Naive thymus-derived CD8-positive, alpha-beta T cell (primary cell): Measurements from ENCODE around the gene CELF5. TPM values are rescaled to one million over a fixed set of nuclear protein-coding genes. Genes with fewer than 3 reads are reported as not detected.
"Not testable (repeated sequence)": the region's sequence is repeated elsewhere in the genome, so short reads cannot be mapped to it uniquely, and the experiment has no call there.

Experiments
- ATAC-seq, 2 donors: fragments of 150-1000 bp; cut with Tn5 transposase in 1 of 2; sonication (Bioruptor Pico), chemical (Tn5 transposase) in 1 of 2; 1 replicate in 1 of 2; 2 replicates in 1 of 2; pipeline ENCODE4 v1.10.0; 2021; ENCODE audit warnings: mild to moderate bottlenecking in 2 of 2, moderate library complexity in 2 of 2
- POLR2A ChIA-PET: fragments of 350-600 bp; sonication (Branson Sonifier 250); formaldehyde crosslinking; loops from one replicate; lab custom pipeline; 2021; ENCODE audit warnings: antibody characterized with exemption; lab: Charles Lee
- DNase-seq, 10 donors: peaks; one replicate each; pipeline versions ENCODE4 v3.0.0 to v3.0.0-alpha.2; 2020 to 2022
- H3K27ac Mint-ChIP-seq, 10 donors: one replicate each; pipeline ENCODE4 v1.8.0; 2020 to 2022; ENCODE audit warnings: mild to moderate bottlenecking in 10 of 10, mixed read lengths in 10 of 10, moderate library complexity in 4 of 10, inconsistent platforms in 1 of 10
- H3K27me3 Mint-ChIP-seq, 5 donors: one replicate each; pipeline ENCODE4 v1.8.0; 2021 to 2022; ENCODE audit warnings: mixed read lengths in 5 of 5
- H3K36me3 Mint-ChIP-seq, 3 donors: one replicate each; pipeline ENCODE4 v1.8.0; 2020 to 2022; ENCODE audit warnings: mixed read lengths in 3 of 3, mild to moderate bottlenecking in 2 of 3, inconsistent platforms in 1 of 3
- H3K4me1 Mint-ChIP-seq, 4 donors: one replicate each; pipeline ENCODE4 v1.8.0; 2021 to 2022; ENCODE audit warnings: mixed read lengths in 4 of 4
- H3K4me3 Mint-ChIP-seq, 10 donors: one replicate each; pipeline ENCODE4 v1.8.0; 2020 to 2022; ENCODE audit warnings: mild to moderate bottlenecking in 10 of 10, mixed read lengths in 10 of 10, moderate library complexity in 6 of 10, inconsistent platforms in 1 of 10
- H3K9me3 Mint-ChIP-seq, 9 donors: one replicate each; pipeline ENCODE4 v1.8.0; 2020 to 2022; ENCODE audit warnings: mixed read lengths in 9 of 9, mild to moderate bottlenecking in 3 of 9, inconsistent platforms in 1 of 9, moderate library complexity in 1 of 9
- polyA plus RNA-seq, 3 donors: library from polyadenylated mRNA; unstranded; fragments of 300-500 nt; fragmentation: Illumina TruSeq; gene quantifications; one replicate each; pipeline ENCODE4 v1.2.3, GENCODE V29; 2021
- total RNA-seq, 8 experiments: library from RNA in 2 of 8; stranded (reverse) in 2 of 8; gene quantifications; one replicate each; pipeline ENCODE4 v1.2.3 and lab custom pipeline; 2021 to 2026

CELF5 gene
- total and polyA plus RNA-seq, 5 experiments from 2014 or later, result 0.23 to 0.41 TPM; not detected in 3

DNA sequence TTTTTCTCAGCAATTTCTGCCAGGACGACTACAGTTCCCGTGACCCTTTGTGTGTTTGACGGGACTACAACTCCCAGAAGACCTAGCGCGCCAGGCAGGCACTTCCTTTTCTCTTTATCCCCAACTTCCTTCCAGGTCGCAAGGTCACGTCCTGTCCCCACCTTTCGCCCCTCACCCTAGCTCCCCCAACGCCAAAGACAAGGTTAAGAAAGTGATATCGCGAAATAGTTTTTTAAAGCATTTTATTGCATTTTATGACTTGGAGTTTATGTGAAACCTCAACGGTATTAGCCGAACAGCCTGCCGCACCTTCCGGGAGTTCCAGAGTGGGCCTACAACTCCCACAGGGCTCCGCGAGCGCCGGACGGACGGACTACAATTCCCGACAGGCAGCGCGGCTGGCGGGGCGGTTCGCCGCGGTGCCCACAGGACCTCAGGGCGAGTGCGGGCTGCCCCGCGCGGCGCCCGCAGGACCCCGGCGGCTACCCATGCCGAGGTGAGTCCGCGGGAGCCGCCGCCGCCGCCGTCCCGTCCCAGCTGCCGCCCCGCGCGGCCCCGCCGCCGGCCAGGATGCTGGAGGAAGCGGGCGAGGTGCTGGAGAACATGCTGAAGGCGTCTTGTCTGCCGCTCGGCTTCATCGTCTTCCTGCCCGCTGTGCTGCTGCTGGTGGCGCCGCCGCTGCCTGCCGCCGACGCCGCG is 38.9 kb upstream of the CELF5 start, which contains the start of gene NCLN:
TSS of gene NCLN (plus strand) at position 470 of the 699 bp plus-strand sequence. CDS start at position 571, 101 bp downstream.
- H3K27ac Mint-ChIP-seq, result peak within 1 kb of the TSS; percentile 51 to 99 (median 93)
- POLR2A ChIA-PET, result interaction anchor here (0.7 to 2.5 kb wide), 13 partner anchors 8 to 577 kb away, joined by 3 to 10 read pairs (median 4); partner anchors contain the start of gene MRPL54
- peaks cover under 1 to 41% (median 7%) of the 10 kb centered on the region in 3 donors for H3K36me3 Mint-ChIP-seq
- DNase-seq (peak; percentile 86 to 99 (median 92)), ATAC-seq (peak; percentile 82 to 88)
- H3K4me1 Mint-ChIP-seq, result peaks cover 23 to 70% (median 60%) of the 10 kb centered on the region in 4 donors
- peak within 1 kb of the TSS; percentile 84 to 98 (median 94) for H3K4me3 Mint-ChIP-seq
- H3K9me3 Mint-ChIP-seq, result no peaks in the 10 kb centered on the region
- H3K27me3 Mint-ChIP-seq, result no peaks in the 10 kb centered on the region

GRCh38 chr19:3186160-3186688 is 38.2 kb upstream of the CELF5 start:
- Mint-ChIP-seq H3K27ac (peak overlapping the region; percentile 51 to 90 (median 78)), H3K36me3 (peaks cover 0 to 35% (median 2%) of the 10 kb centered on the region in 3 donors), H3K4me1 (peaks cover 26 to 72% (median 61%) of the 10 kb centered on the region in 4 donors), H3K4me3 (peak overlapping the region; percentile 79 to 98 (median 86)), H3K9me3 (no peaks in the 10 kb centered on the region), H3K27me3 (no peaks in the 10 kb centered on the region)
- DNase-seq, result no peak
- POLR2A ChIA-PET, result interaction anchor here (0.7 to 2.0 kb wide), 9 partner anchors 9 to 576 kb away, joined by 3 to 7 read pairs (median 4); partner anchors contain the start of gene MRPL54
- no peak for ATAC-seq

DNA sequence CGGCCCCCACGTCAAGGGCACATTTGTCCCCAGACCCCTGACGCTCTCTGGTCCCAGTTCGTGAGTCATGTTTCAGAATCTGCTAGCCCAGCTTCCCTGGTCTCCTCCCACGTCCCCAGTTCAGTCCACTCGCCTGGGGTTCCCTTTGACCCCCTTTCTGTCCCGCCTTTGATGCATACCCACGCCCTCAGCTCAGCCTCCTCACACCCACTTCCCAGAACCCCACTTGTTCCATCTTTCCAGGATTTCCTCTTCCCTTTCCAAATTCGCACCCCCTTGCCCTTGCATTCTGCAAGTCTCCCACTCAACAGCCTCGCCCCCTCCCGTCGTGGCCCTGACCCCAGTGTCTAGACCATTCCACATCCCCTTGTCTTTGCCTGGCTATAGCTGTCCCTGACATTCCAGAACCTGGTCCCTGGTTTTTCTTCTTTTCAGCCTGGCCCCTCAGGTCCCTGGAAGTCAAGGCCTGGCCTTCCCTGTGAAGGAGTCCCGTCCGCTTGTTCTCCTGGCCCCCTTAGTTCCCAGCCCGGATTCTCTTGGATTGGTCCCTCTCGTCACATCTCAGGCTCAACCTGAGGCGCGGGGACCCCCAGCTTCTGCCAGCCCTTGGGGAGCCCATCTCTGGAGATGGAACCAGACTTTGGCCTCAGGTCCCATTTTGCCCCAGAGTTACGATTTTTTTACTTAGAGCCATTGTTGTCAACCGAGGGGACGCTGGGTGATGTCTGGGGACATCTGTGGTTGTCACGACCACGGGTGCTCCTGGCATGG is 37.4 kb upstream of the CELF5 start:
- peak overlapping the region; percentile 51 to 90 (median 77) for H3K27ac Mint-ChIP-seq
- no peaks in the 10 kb centered on the region for H3K27me3 Mint-ChIP-seq
- peaks cover 26 to 73% (median 60%) of the 10 kb centered on the region in 4 donors for H3K4me1 Mint-ChIP-seq
- peaks cover 0 to 30% (median 0%) of the 10 kb centered on the region in 3 donors for H3K36me3 Mint-ChIP-seq
- no peaks in the 10 kb centered on the region for H3K9me3 Mint-ChIP-seq
- peak overlapping the region; percentile 79 to 98 (median 86) for H3K4me3 Mint-ChIP-seq
- no peak for ATAC-seq
- POLR2A ChIA-PET, result interaction anchor here (1.2 to 2.0 kb wide), 7 partner anchors 8 to 575 kb away, joined by 4 to 7 read pairs (median 4); partner anchors contain the start of gene MRPL54
- DNase-seq, result no peak

DNA sequence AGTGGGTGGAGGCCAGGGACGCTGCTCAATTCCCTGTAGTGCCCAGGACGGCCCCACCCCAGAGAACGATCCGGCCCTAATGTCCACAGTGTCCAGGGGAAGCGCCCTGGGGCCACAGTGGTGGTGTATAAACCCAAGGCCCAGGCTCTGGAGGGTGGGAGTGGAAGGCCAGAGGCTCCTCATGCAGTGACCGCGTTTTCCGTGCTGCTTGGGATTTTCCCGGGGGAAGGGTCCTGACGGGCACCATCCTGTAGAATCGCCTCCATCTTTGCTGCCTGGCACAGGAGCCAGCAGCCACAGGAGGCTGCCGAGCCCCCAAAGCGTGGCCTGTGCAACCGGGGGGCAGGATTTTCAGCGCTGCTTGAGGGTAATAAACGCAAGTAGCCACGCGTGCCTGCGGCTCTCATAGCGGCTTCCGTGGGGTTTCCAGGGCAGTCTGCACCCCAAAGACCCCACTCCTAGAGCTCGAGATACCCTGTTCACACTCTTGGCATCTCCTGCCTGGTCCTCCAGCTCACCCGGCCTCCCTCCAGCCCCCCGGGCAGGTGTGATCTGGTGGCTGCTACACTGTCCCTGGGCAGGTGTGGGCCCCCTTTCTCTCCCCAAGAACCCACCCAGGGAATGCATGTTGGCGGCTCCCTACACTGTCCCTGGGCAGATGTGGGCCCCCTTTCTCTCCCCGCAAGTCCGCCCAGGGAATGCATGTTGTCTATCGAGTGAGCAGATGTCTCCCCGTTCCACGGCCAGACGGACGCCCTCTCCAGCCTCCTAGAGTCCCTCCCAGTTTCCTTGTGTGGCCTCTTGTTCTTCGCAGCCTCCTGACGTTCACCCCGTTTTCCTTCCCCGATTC is 36.6 kb upstream of the CELF5 start:
- ATAC-seq, result no peak
- H3K36me3 Mint-ChIP-seq, result peaks cover 0 to 24% (median 0%) of the 10 kb centered on the region in 3 donors
- POLR2A ChIA-PET, result interaction anchor here (0.8 kb wide), 1 partner anchor 8 kb away, joined by 3 read pairs; no protein-coding TSS in a partner anchor
- peaks cover 26 to 68% (median 56%) of the 10 kb centered on the region in 4 donors for H3K4me1 Mint-ChIP-seq
- H3K27ac Mint-ChIP-seq, result peak overlapping the region in 5 of 10 donors; percentile 5 to 55 (median 27)
- H3K27me3 Mint-ChIP-seq, result no peaks in the 10 kb centered on the region
- H3K4me3 Mint-ChIP-seq, result peak overlapping the region; percentile 64 to 98 (median 85)
- H3K9me3 Mint-ChIP-seq, result no peaks in the 10 kb centered on the region
- DNase-seq, result no peak

DNA sequence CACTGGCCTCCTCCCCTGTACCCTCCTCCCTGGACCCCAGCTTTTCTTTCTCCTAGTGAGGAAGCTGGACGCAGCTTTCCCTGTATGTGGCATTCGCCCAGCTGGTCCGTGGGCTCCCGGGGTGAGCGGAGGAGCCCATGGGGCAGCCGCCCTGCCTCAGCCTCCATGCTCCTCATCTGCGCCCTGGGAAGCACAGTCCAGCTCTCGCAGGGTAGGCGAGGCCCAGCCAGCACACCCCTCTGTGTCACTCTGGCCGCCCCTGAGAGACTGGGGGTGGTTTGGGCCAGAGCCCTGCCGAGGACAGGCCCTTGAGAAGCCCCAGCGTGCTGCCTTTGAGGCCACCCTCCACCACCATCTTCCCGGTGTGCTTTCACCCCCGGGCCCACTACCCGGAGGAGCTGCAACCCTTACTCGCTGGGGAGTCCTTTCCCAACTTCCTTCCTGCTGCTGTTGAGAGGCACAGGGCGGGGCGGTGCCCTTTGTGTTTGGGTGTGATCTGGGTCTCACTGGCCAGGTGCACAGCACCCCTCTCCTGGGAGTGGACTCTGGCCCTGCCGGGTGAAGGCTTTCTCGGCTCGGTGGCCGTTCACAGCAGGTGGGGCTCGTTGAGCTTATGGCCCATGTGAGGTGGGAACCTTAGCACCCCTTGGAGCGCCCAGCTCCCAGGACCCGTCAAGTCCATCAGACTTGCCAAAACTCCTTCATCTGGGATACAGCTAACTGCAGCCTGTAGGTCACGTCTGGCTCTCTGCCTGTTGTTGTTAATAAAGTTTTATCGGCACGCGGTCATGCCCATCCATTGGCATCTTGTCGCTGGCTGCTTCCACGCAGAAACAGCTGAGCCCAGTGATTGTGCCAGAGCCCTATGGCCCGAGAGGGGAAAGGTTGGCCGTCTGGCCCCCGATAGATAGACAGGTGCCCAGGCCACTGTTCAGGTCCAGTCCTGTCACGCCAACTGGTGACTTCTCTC is 35.5 kb upstream of the CELF5 start:
- DNase-seq (no peak), ATAC-seq (no peak)
- POLR2A ChIA-PET, result interaction anchor here (0.6 to 0.8 kb wide), 3 partner anchors 9 to 25 kb away, joined by 3 to 4 read pairs (median 3); no protein-coding TSS in a partner anchor
- H3K4me1 Mint-ChIP-seq, result peaks cover 26 to 59% (median 48%) of the 10 kb centered on the region in 4 donors
- peaks cover 0 to 21% (median 0%) of the 10 kb centered on the region in 3 donors for H3K36me3 Mint-ChIP-seq
- H3K4me3 Mint-ChIP-seq, result peak overlapping the region; percentile 44 to 98 (median 76)
- no peaks in the 10 kb centered on the region for H3K27me3 Mint-ChIP-seq
- H3K27ac Mint-ChIP-seq, result peak overlapping the region in 5 of 10 donors; percentile 5 to 67 (median 52)
- no peaks in the 10 kb centered on the region for H3K9me3 Mint-ChIP-seq

DNA sequence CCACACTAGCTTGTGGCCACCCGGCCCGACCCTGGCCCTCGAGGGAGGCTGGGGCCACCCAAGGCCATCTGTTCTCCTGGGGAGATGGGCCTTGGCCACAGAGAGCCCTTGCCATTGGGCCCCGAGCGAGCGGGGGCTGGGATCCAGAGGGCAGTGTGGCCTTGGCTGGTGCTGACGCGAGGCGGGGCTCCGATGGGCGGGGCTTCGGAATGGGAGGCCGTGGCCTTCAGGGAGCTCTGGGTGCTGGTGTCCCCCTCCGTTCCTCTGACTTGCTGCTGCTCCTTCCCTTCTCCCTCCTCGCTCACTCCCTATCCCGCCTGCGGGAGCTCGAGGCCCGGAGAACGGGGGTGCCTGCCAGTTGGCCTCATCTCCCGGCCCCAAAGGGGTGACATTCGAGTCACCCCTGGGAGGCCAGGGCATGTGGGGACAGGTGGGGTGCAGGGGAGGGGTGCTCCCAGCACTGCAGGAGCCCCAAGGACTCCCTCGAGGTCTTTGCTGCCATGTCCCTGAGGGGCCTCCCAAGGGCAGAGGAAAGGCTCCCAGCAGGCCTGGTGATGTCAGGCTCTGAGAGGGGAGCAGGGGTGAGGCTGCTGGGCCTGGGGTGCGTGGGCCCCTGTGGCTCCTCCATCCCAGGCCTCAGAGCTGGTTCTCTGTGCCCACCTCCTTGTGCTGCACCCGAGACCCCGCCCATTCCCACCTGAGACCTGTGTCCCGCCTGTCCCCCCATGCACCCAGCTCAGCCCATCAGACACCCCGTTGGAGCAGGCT is 34.6 kb upstream of the CELF5 start:
- H3K36me3 Mint-ChIP-seq, result peaks cover 0 to 21% (median 5%) of the 10 kb centered on the region in 3 donors
- H3K4me3 Mint-ChIP-seq, result peak overlapping the region in 1 of 10 donors; percentile 26
- H3K4me1 Mint-ChIP-seq, result peaks cover 18 to 49% (median 38%) of the 10 kb centered on the region in 4 donors
- no peaks in the 10 kb centered on the region for H3K9me3 Mint-ChIP-seq
- H3K27ac Mint-ChIP-seq, result peak overlapping the region in 1 of 10 donors; percentile 18
- POLR2A ChIA-PET, result interaction anchor here (0.6 to 0.8 kb wide), 4 partner anchors 10 to 125 kb away, joined by 3 to 5 read pairs (median 4); no protein-coding TSS in a partner anchor
- no peak for ATAC-seq
- H3K27me3 Mint-ChIP-seq, result no peaks in the 10 kb centered on the region
- peak in 1 of 10 donors; percentile 60 for DNase-seq

DNA sequence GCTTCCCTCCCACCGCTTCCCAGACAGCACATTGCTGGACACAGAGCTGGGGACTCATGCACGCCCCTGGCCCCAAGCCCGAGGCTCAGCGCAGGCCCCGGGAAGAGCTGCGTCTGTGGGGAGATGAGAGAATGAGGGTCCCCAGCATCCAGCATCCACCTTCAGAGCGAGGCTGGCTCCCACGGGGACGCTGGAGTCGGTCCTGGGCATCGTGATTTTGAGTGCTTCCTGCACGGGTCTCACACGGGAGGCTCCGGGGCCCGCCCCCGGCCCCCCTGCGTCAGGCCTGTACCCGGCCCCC is 34.0 kb upstream of the CELF5 start:
- Mint-ChIP-seq H3K27me3 (no peaks in the 10 kb centered on the region), H3K4me1 (peaks cover 15 to 44% (median 33%) of the 10 kb centered on the region in 4 donors), H3K9me3 (no peaks in the 10 kb centered on the region), H3K36me3 (peaks cover 0 to 23% (median 5%) of the 10 kb centered on the region in 3 donors), H3K27ac (no peak overlapping the region), H3K4me3 (no peak overlapping the region)
- ATAC-seq (no peak), DNase-seq (no peak)
- POLR2A ChIA-PET, result interaction anchor here (0.6 kb wide), 2 partner anchors 110 to 125 kb away, joined by 5 read pairs; no protein-coding TSS in a partner anchor

DNA sequence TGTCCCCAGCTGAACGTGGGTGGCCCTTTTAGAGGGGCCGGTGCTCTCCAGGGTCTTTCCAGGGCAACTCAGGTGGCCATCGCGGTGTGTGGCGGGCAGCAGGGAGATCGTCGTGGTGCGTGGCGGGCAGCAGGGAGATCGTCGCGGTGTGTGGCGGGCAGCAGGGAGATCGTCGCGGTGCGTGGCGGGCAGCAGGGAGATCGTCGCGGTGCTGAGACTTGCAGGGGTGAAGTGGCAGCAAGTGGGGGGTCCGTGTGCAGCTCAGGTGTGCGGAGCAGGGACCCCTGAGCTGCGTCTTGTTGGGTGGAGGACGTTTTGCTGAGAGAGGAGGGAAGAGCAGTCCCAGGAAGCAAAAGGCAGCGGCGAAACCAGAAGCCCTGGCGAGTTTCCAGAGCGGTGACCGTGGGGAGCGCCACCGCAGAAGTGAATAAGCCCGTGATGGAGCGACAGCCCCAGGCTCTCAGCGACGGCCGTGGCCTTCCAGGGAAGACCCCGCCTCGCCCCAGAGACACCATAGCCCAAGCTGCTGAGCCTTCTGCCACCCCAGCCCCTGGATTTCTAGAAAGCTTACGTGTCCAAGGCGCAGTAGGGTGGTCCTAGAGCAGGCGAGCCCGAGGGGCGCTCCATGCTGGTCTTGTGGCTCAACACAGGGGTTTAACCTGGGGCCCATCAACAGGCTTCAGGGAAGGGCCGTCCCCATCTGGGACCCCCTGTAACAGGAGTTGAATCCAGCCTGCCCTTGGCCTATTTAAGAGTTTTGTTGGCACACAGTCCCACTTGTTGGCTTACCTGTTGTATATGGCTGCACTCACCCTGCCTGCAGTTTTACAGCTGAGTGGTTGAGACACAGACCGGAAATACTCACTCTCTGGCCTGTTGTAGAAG is 33.3 kb upstream of the CELF5 start:
- no peaks in the 10 kb centered on the region for H3K9me3 Mint-ChIP-seq

DNA sequence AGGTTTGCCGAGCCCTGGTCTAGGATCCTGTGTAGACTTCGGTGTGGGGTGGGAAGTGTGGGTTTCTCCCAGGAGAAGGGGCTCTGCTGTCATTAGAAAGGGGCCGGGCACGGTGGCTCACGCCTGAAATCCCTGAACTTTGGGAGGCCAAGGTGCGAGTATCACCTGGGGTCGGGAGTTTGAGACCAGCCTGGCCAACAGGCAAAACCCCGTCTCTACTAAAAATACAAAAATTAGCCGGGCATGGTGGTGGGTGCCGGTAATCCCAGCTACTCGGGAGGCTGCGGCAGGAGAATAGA is 32.7 kb upstream of the CELF5 start:
- peak overlapping the region in 1 of 10 donors; percentile 30 for H3K4me3 Mint-ChIP-seq
- H3K36me3 Mint-ChIP-seq, result peaks cover 0 to 26% (median 5%) of the 10 kb centered on the region in 3 donors
- DNase-seq, H3K9me3 Mint-ChIP-seq, H3K27ac Mint-ChIP-seq, POLR2A ChIA-PET, H3K27me3 Mint-ChIP-seq, ATAC-seq: not testable (repeated sequence)
- peaks cover 14 to 38% (median 27%) of the 10 kb centered on the region in 4 donors for H3K4me1 Mint-ChIP-seq

More for the DNA sequence above, 33.3 kb upstream of the CELF5 start:
- H3K27me3 Mint-ChIP-seq, result no peaks in the 10 kb centered on the region
- DNase-seq (peak in 1 of 10 donors; percentile 34), ATAC-seq (no peak)
- peaks cover 0 to 23% (median 5%) of the 10 kb centered on the region in 3 donors for H3K36me3 Mint-ChIP-seq
- peak overlapping the region in 2 of 10 donors; percentile 9 to 60 for H3K27ac Mint-ChIP-seq
- H3K4me3 Mint-ChIP-seq, result peak overlapping the region in 2 of 10 donors; percentile 20 to 30
- H3K4me1 Mint-ChIP-seq, result peaks cover 15 to 43% (median 32%) of the 10 kb centered on the region in 4 donors
- POLR2A ChIA-PET, result interaction anchor here (0.6 kb wide), 2 partner anchors 109 to 126 kb away, joined by 5 read pairs; no protein-coding TSS in a partner anchor
